Daoy (cell line): ENCODE results near the gene MIEF1. TPM values are rescaled to one million over a fixed set of nuclear protein-coding genes. Genes with fewer than 3 reads are reported as not detected.
"Not testable (repeated sequence)": the region's sequence is repeated elsewhere in the genome, so short reads cannot be mapped to it uniquely, and the experiment has no call there.

Experiments
- DNase-seq: peaks from one replicate; pipeline ENCODE4 v3.0.0-alpha.2; 2015; ENCODE audit warnings: low read depth
- total RNA-seq: library from RNA; depleted of rRNA; stranded (reverse); fragments of >200 nt; shearing (Covaris generic); gene quantifications from 2 replicates; pipeline ENCODE4 v1.2.3, GENCODE V29; 2014

The MIEF1 gene
- total RNA-seq, 1 experiment from 2014 or later: 25.7 TPM

DNA sequence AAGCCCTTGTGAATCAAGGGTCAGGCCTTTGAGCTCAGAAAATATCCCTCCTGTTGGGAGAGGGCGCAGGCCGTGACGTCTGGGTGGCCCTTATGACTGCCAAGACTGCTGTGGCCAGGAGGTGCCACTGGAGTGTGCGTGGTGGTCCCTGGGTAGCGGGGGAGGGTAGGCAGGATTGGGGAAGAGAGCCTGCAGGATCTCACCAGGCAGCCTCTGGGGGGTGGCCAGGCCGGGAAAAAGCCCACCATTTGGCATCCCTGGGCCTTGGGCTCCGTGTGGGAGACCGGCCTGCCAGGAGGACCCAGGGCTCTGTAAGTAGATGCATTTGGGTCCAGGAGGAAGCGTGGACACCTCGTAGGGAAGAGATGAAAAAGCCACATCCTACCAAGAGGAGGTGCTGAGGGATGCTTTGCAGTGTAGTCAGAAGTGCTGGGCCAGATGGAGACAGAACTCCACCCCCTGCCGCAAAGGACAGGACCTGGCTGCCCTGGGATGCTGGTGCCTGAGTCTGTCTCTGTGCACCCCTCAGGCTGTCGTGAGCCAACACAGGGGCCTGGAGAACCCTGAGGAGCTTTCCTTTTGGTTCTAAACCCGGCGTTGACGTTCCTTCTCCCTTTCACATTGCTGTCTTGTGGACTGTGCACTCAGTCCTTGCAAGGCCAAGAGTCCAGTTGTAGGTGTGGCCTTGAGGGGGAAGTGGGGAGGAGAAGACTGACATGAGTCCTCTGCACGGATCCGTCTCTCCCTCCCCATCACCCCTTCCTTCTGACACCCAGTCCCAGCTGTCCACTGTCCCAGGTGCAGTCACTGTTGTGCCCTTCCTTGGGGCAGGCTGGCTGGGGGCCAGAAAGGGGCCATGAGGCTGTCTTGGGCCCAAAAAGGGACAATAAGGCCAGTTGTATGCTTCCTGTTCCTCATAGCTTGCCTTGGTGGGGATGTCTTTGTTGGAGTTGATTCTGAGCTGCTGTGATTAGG lies 12.7 kb upstream of the MIEF1 start:
- DNase-seq: no peak

DNA sequence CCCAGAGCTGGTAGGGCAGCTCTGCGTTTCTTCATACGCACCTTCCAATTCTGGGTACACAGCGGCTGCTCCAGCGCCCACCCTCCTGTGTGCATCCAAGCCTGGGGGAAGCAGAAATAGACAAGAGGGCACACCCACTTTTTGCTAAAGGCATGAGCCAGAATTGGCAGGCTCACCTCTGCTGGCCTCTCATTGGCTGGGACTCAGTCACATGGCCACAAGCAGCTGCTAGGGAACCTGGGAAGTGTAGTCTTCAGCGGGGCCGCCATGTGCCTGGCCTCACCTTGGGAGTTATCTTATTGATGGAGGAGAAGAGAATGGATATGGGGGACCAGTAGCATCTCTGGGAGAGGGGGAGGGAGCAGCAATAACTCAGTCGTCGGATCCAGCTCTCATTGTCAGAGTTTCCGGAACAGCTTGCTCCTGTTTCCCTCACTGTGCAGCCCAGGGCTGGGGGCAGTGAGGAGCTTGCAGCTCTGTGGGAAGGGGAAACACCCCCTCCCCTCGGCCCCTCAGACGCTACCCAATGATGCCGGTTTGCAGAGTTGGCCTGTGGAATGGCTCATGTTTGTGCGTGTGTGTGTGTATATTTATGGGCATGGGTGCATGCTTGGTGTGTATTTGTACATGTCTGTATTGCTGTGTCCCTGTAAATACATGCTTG lies 11.8 kb upstream of the MIEF1 start:
- peak; percentile 86 for DNase-seq

DNA sequence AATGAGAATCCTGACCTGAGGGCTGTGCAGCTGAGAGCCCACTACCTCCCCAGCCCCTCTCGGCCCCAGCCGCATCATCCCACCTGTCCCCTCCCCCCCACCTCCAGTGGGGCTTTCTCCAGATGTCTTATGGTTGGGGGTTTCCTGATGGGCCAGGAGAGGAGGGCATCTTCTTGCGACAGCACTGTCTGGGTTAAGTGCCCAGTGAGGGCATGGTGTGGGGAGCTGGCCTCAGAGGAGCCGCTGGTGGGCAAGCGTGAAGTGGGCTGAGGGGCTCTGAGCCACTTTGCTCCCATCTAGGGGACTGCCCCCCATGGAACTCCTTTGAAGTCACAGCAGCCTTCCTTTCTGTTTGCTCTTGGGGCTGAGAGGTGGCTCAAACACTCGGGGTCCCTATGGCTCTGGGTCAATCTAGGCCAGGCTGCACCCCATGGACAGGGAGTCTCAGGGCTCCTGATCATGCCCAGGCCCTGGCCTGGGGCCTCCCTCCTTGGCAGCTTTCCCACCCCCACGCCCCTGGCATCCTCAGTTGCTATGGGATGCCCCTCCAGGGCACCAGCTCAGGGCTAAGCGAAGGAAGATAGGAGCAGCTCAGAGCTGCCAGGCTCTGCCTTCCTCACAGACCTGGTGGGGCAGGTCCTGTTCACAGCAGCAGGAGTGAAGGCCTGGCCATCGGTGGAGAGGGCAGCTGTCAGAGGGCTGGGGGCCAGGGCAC lies 11.0 kb upstream of the MIEF1 start:
- DNase-seq: no peak

DNA sequence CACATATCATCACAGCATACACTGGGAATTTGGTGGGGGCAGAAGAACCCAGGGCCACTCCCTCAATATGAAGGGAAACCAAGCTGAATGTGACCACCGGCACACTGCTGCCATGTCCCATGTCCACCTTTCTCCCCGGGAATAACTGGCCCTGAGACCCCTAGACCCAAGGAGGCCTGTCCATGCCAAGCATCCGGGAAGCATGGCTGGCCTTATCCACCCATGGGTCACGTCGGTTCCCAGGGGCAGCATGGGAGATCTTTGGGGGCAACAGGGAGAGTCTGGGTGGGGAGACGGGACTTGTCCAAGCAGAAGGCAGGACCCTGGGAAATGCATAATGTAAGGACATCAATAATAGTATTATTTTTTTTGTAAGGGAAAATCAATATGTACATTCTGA lies 10.4 kb upstream of the MIEF1 start:
- no peak for DNase-seq

DNA sequence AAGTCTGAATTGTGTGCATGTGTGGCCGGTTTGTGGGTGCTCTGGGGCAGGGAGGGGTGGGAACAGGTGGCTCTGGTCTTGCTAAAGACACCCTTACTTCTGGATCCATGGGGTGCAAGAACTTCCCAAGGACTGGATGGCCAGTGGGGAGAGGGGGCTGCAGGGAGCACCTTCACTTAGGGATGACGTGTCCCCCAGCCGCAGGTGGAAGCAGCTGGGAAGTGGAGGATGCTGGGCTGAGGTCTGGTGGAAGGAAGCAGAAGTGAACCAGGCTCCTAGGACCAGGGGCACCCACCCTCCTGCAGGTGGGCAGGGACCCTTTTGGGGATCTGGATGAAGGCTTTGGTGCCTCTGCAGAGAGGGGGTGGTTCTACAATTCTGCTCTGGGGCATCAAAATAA lies 9.9 kb upstream of the MIEF1 start:
- no peak for DNase-seq

DNA sequence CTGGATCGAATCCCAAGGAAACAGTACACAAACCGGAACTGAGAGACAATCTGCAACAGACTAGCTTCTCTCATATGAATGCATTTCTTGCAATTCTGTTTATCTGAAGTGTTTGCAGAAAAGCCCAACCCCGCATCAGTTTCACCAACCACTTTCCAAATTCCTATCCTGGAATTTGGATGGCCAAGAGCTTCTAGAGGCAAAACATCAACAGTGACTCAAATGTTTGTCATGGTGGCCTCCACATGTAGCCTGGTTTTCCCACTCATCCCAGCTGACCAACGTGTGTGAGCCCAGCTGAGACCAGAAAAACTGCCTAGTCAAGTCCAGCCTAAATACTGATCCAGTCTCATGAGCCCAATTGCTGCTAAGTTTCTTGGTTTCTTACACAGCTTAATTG lies 8.3 kb upstream of the MIEF1 start:
- peak; percentile 62 for DNase-seq

DNA sequence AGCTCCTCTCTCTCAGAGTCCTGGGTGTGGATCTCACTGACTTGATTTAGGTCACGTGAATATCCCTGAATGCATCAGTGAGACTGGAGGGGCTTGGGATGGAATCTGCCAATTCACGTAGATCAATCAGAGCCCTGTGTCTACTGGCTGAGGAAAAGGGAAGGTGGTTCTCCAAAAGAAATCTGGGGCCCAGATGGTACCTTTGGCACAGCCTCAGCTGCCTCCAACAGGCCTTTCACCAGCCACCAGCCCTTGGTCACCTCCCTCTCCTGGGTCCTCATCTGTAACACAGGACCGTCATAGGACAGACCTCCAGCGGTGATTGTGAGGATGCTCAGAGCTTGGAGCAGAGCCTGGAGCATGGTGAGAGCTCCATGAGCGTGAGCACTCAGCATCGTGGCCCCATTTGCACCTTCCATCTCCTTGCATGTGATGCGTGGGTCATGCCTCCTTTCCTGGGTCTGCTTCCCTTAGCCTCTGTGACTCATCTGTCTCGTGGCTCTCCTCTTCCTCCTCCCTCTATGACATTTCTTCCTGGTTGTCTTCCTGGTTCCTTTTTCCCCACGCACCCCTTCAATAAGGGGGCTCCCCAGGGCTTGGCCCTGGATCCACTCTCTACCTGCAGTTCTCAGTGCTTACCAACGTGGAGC lies 7.5 kb upstream of the MIEF1 start:
- no peak for DNase-seq

DNA sequence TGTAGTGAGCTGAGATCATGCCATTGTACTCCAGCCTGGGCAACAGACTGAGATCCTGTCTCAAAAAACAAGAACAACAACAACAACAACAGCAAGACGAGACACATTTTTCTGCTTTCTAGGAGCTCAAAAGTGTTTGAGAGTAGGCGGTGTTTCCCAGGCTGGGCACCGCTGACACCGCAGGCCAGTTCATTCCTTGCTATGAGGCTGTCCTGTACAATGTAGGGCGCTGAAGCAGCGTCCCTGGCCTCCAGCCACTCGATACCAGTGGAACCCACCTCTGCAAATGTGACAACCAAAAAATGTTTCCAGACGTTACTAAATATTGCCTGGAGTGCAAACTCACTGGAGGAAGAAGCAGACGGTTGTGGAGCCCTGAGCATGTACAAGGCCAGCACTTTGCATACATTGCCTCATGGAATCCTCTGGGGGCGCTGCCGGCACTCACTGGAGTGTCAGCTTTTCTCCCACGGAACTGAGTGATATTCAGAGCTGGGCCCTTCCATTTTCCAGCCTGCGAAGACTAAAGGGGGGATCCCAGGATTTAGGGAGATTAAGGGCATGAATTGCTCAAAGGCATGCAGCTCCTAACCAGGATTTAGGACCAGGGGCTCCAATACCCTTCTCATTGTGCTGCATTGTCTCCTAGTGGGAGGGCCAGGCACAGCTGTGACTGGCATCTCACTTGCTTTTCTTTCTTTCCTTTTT lies 5.8 kb upstream of the MIEF1 start:
- peak; percentile 62 for DNase-seq

DNA sequence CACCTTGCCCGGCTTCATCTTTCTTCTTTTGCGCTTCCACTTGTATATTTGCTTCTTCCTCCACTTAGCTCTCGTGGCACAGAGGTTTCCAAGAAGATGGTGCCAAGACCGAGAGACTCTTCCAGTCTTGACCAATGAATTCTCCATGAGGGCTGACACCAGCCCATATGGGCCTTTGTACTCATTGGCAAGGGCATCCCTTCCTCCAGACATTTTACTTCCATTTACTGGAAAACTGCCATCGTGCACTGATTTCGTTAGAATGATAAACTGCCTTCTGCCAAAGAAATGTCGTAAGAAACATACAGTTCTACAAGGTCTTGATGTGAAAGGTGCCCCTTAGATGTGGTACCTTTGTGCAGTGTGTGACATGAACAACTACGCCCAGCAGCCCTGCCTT lies 4.7 kb upstream of the MIEF1 start:
- DNase-seq: no peak

DNA sequence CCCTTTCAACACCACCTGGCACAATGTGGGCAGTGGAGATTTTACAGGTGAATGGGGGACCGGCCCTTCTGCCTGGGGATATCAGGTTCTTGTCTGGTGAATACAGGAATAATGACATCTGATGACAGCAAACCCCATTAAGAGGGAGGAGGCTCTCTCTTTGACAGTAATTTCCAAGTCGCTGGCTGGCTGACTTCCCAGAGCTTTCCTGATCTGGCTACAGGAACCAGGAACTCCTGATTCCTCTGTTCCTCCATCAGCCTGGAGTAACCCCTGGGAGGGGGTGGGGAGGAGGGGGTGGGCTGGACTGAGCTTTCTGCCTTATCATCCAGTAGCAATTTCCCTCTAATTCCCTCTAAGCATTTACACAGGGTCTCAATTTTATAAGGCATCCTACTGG lies 3.7 kb upstream of the MIEF1 start:
- DNase-seq: no peak

DNA sequence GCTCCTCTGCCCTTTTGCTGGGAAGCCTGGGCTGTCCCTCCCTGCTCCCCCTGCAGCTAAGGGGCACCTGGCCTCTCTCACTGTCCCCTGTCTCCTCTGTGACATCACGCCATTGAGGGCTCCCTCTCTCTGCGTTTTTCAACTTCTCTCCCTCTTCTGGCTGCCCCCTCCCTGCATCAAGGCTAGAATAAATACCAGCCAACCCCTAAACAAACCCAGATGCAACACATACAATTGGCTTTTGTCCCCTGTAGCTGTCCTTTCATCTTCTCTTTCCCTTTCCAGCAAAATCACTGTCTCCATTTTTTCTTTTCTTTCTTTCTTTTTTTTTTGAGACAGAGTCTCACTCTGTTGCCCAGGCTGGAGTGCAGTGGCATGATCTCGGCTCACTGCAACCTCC lies 3.3 kb upstream of the MIEF1 start:
- no peak for DNase-seq

DNA sequence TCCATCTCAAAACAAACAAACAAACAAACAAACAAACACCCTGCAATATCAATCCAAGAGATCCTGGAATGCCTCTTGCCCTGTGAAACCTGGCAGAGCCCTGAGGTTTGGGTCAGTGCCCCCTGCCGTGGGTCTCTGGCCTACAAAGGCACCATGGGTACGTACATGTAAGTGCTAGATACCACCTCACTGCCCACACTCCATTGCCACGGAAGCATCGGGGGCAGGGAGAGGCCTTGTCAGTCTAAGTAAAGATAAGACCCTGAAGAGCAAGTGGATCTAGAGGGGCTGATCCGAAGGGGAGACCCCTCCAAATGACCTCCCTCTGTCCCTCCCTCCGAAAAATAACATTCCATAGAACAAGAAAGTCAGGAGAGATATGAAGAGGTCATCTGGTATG lies 2.0 kb upstream of the MIEF1 start:
- DNase-seq: no peak

DNA sequence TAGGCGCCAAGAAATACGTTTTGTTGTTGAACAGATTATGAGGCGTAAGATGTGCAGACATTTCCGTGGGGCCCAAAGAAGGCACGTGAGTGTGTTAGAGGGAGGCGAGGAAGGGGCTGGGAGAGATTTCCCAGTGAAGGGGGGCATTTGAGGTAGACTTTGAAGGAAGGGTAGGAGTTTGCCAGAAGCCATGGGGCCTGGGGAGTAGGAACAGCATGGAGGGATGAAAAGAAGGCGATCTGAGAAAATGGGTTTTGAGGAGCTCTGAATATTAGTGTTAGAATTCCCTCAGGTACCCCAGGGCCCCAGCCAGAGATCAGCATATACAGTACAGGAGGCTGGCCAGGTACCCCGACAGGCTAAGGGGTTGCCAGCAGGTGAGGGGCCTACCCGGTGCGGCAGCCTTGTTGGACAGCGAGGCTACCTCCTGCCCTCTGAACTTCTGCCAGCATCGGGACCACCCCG lies 414 bp upstream of the MIEF1 start:
- DNase-seq: no peak

DNA sequence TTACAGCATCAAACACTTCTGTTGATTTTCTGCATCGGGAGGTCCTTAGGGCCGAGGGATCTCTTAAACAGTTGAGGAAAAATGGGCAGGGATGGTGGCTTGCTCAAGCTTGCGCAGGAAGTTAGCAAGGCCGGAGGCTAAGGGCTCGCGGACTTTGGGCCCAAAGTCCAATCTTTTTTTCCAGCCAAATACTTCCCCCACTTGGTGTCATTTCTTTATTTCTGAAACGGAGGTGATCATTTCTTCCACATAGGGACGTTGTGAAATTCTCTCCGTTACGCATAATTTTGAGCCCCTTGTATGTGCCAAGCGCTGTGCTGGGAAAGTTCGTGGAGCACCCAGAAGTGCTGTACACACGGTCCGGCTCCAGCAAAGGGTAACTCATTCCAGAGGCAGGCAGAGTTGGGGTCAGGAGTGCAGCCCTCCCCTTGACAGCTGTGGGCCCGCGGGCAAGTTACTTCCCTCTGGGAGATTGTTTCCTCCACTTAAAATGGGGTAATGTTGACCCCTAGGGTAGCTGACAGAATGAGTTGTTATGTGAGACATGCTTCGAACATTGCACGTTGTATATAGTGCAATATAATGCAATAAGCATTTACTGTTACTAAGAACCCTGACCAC lies 809 bp downstream of the MIEF1 start:
- no peak for DNase-seq

DNA sequence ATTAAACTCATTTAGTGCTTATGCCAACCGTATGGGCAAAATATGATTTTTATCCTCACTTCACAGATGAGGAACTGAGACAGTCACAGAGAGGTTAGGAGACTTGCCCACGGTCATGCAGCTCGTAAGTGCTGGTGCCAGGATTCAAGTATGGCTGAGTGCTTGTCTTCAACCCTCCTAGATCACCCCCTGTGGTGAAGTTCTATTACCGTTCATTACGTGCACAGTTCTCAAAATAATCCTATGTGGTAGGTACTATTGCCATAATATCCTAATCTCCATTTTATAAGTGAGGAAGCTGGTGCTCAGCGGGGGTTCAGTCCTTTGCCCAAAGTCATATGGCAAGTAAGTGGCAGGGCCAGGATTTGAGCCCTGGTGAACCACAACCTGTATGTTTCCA lies 1.5 kb downstream of the MIEF1 start:
- no peak for DNase-seq

DNA sequence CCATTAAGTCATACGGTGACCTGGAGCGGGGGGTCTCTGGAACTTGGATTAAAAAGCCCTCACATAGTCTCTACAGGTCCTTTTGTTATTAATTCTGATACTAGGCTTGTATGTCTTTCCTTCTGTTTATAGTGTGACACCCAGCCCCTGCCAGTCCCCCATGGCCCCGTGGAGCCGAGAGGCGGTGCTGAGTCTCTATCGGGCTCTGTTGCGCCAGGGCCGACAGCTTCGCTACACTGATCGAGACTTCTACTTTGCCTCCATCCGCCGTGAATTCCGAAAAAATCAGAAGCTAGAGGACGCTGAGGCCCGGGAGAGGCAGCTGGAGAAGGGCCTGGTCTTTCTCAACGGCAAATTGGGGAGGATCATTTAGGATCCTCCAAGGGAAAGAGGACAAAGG lies 2.0 kb downstream of the MIEF1 start:
- DNase-seq: no peak

DNA sequence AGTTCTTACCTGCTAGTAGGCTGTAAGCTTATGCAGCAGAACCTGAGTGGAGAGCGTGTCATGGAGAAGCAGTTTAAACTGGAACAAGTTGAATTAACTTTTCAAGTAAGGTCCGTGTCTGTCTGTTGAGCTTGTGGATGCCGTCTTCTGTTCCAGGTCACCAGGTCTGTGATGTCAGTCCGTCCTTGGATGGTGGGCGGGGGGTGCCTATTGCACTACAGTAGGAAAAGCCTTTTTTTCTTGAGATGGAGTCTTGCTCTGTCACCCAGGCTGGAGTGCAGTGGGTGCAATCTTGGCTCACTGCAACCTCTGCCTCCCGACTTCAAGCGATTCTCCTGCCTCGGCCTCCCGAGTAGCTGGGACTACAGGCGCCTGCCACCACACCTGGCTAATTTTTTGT lies 4.9 kb downstream of the MIEF1 start:
- not testable (repeated sequence) for DNase-seq

DNA sequence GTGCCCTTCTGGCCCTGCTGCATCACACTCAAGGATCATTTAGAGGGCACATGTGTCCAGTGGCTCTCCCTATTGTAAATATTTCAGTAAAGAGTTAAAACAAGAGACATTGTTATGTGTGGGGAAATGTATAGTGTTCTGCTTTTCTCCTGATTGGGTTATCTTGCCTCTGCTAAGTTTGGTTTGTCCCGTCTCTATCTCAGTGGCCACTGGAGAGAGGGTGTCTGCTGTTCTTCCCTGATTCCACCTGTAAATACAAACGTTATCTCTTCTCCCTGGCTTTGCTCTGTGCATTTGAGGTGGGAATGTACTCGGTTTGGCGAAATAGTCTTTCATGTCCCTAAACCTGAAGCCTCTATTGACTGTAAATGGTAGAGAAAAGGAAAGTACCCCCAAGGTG lies 6.3 kb downstream of the MIEF1 start:
- no peak for DNase-seq

DNA sequence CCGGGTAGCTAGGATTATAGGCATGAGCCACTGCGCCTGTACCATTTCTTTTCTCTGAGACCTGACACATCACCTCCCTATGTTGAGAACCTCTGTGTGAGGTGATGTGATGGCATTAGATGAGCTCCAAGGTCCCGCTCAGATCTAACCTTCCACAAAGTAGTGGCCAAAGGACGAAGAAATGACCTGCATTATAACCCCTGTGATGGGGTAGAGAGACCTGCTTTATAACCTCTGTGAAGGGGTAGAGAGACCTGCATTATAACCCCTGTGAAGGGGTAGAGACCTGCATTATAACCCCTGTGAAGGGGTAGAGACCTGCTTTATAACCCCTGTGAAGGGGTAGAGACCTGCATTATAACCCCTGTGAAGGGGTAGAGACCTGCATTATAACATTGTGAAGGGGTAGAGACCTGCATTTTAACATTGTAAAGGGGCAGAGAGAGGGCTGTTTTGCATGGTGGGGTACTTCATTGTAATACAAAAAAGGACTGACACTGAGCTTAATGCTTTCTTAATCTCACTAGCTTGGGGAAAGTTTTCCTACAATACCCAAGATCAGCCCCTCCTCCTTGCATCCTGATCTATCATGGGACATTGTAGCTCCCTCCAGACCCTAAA lies 8.5 kb downstream of the MIEF1 start:
- no peak for DNase-seq

DNA sequence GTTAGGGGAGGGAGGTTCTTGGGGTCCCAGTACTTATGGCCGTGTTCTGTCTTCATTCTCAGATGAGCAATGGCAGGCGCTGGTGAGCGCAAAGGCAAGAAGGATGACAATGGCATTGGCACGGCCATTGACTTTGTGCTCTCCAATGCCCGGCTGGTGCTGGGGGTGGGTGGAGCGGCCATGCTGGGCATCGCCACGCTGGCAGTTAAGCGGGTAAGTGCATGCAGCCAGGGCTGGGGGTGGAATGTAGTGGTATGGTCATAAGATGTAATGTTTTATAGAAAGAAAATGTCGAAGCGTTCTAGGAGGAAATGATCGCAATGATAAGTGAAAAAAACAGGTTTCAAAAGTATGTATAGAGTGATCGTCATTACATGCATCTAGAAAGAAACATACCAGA lies 9.1 kb downstream of the MIEF1 start:
- DNase-seq: no peak
